ENCODE data around the gene EXOC7. TPM values are rescaled to one million over a fixed set of nuclear protein-coding genes. Genes with fewer than 3 reads are reported as not detected.

EXOC7 gene
- total and polyA plus RNA-seq, 10 donors, result 26.2 to 128 (median 90.8) TPM

- no peaks in the 10 kb centered on the region for H3K9me3 ChIP-seq
- TF ChIP-seq POLR2A (IDR thresholded peaks at IDR 0.05) (no peak), CTCF (IDR thresholded peaks at IDR 0.05 in 8 of 11, conservative IDR thresholded peaks at IDR 0.05 in 3 of 11) (no peak)
- no peak overlapping the region for H3K4me3 ChIP-seq
- H3K27me3 ChIP-seq (replicated peaks in 1 of 7), result peaks cover 0 to 56% (median 10%) of the 10 kb centered on the region in 7 donors
- no peaks in the 10 kb centered on the region for H3K36me3 ChIP-seq
- peaks cover 0 to 28% (median 11%) of the 10 kb centered on the region in 6 donors for H3K4me1 ChIP-seq
- H3K27ac ChIP-seq, result no peak overlapping the region
- intact Hi-C loops (cut with DNase I; ENCODE audit: low total_unique reads), result no loop called here
- WGBS, 5 donors, result 68 to 81% (median 71%) methylated on average over 17 to 21 of the region's 21 CpGs
- DNase-seq, result no peak
Measured at GRCh38 chr17:76132574-76133338, 29.2 kb upstream of the EXOC7 start.

- WGBS, 5 donors, result 68 to 94% (median 85%) methylated on average over 10 to 21 of the region's 21 CpGs
- Histone ChIP-seq H3K4me3 (no peak overlapping the region), H3K27me3 (replicated peaks in 1 of 7) (peaks cover 0 to 48% (median 4%) of the 10 kb centered on the region in 7 donors)
Measured at GRCh38 chr17:76131692-76132573, 28.3 kb upstream of the EXOC7 start.

GRCh38 chr17:76131051-76131691 is 27.6 kb upstream of the EXOC7 start:
- intact Hi-C loops (cut with DNase I; ENCODE audit: low total_unique reads), result no loop called here
- peaks cover 0 to 28% (median 11%) of the 10 kb centered on the region in 6 donors for H3K4me1 ChIP-seq
- H3K27me3 ChIP-seq (replicated peaks in 1 of 7), result peaks cover 0 to 41% (median 0%) of the 10 kb centered on the region in 7 donors
- TF ChIP-seq POLR2AphosphoS5 (IDR thresholded peaks at IDR 0.05) (no peak), CTCF (IDR thresholded peaks at IDR 0.05 in 8 of 11, conservative IDR thresholded peaks at IDR 0.05 in 3 of 11) (no peak), POLR2A (IDR thresholded peaks at IDR 0.05) (no peak)
- H3K9me3 ChIP-seq, result no peaks in the 10 kb centered on the region
- no peak overlapping the region for H3K27ac ChIP-seq
- DNase-seq, result no peak
- H3K36me3 ChIP-seq, result no peaks in the 10 kb centered on the region
- no peak overlapping the region for H3K4me3 ChIP-seq
- WGBS, 5 donors, result 78 to 85% (median 80%) methylated on average over 21 of the region's 21 CpGs

More at GRCh38 chr17:76131692-76132573, 28.3 kb upstream of the EXOC7 start:
- H3K4me1 ChIP-seq, result peaks cover 0 to 28% (median 11%) of the 10 kb centered on the region in 6 donors
- H3K36me3 ChIP-seq, result no peaks in the 10 kb centered on the region
- H3K9me3 ChIP-seq, result no peaks in the 10 kb centered on the region
- intact Hi-C loops (cut with DNase I; ENCODE audit: low total_unique reads), result no loop called here
- TF ChIP-seq CTCF (IDR thresholded peaks at IDR 0.05 in 8 of 11, conservative IDR thresholded peaks at IDR 0.05 in 3 of 11), result no peak
- no peak for TF ChIP-seq POLR2AphosphoS5 (IDR thresholded peaks at IDR 0.05)
- TF ChIP-seq POLR2A (IDR thresholded peaks at IDR 0.05), result no peak
- H3K27ac ChIP-seq, result no peak overlapping the region
- no peak for DNase-seq
